Dendritic cell treated with granulocyte-macrophage colony-stimulating factor and Interleukin-4, amounts not matched to agents 40 ng/mL and 50 ng/mL, for 4 days (primary cell): ENCODE data around the gene TLX2.

Source experiments
- H3K27ac Mint-ChIP-seq: one replicate; pipeline ENCODE4 v1.8.0; 2022; ENCODE audit warnings: mild to moderate bottlenecking, mixed read lengths
- H3K27me3 Mint-ChIP-seq: one replicate; pipeline ENCODE4 v1.8.0; 2022; ENCODE audit warnings: mild to moderate bottlenecking, mixed read lengths
- H3K36me3 Mint-ChIP-seq: one replicate; pipeline ENCODE4 v1.8.0; 2022; ENCODE audit warnings: low read depth, mixed read lengths
- H3K4me1 Mint-ChIP-seq: one replicate; pipeline ENCODE4 v1.8.0; 2022; ENCODE audit warnings: low read depth, mixed read lengths
- H3K4me3 Mint-ChIP-seq: one replicate; pipeline ENCODE4 v1.8.0; 2022; ENCODE audit warnings: mild to moderate bottlenecking, moderate library complexity, mixed read lengths
- H3K9me3 Mint-ChIP-seq: one replicate; pipeline ENCODE4 v1.8.0; 2022; ENCODE audit warnings: mixed read lengths
- intact Hi-C: fragments of 100-400 bp; cut with micrococcal nuclease; formaldehyde crosslinking; loops from one replicate; pipeline ENCODE4 v1.15.0; 2022

The TLX2 gene

DNA sequence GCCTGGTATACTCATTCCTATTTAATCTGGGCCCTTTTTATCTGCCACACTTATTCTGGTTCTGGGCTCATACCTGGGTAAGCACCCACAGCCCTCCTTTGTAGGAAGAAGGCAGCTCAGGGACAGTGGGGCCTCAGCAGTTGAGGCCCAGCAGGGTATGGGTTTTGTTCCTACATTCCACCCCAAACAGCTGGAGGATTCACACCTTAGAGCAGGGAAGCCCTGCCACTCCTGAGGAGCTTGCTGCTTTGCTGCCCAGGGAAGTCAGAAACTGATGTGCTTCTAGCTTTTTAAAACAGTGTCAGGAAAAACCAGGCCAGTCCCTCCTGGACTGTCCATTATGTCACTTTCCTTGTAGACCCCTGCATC lies 13.7 kb upstream of the TLX2 start:
- H3K4me3 Mint-ChIP-seq: no peak overlapping the region
- peaks cover 32% of the 10 kb centered on the region for H3K36me3 Mint-ChIP-seq
- no peaks in the 10 kb centered on the region for H3K9me3 Mint-ChIP-seq
- peaks cover 70% of the 10 kb centered on the region for H3K4me1 Mint-ChIP-seq
- peaks cover 65% of the 10 kb centered on the region for H3K27me3 Mint-ChIP-seq
- intact Hi-C loops: no loop called here
- H3K27ac Mint-ChIP-seq: no peak overlapping the region

DNA sequence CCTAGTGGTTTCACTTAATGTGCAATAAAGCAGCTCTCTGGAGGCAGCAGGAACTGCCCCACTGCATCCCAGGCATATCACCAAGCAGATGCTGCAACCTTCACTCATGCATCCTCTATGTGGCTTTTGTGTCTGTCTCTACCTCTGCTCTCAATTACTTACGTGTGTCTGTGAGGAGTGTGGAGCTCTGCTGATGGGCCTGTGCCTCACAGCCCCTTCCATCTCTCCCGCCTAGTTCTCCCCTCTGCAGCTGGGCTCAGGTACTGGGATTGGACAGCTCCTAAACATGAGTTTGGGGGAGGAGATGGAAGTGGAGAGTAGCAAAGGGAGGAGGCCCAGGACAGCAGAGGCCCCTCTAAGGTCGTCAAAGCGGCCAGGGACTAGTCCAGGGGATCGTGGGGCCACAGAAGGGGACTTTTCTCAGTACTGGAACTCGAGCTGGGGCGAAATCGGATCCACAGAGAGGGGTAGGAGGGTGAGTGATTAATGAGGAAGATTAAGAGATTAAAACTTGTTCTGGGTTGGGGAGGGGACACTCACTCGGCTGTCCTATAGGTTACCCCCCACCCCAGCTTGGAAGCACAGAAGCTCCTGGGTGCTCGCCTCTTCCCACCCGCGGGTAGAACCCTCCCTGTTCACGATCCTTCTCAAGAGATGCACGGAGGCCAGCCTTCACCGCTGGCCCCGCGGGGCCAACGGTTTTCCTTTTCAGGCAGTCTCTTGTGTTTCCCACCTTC lies 12.7 kb upstream of the TLX2 start:
- Mint-ChIP-seq H3K4me1 (peaks cover 80% of the 10 kb centered on the region), H3K9me3 (no peaks in the 10 kb centered on the region), H3K4me3 (peak overlapping the region; percentile 87), H3K36me3 (peaks cover 40% of the 10 kb centered on the region), H3K27ac (peak overlapping the region; percentile 94), H3K27me3 (peaks cover 58% of the 10 kb centered on the region)
- intact Hi-C loops: no loop called here

DNA sequence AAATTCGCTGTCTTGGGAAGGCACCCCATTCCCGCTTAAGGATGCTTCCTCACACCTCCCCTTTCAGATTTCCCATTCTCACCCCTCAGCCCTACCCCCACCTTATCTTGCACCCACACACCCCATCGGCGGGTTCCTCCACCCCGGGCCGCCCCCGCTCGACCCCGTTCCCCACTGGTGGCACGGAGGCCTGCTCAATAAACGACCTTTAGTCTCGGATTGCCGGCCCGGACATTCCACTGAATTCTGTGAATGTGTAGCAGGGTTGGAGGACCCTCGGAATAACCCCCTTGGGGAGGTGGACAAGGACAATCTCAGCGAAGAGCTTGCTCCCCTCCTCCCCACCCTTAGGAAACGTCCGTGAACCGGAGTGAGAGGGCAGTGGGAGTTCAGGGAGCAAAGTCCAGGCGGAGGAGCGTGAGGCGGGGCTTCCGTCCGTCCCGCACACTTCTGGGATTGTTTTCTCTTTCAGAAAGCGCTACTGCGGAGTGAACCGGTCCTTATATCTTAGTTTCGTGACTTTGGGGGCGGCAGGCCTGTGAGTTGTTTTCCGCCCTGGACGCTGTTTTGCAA lies 12.0 kb upstream of the TLX2 start:
- H3K4me3 Mint-ChIP-seq: peak overlapping the region; percentile 87
- H3K27me3 Mint-ChIP-seq: peaks cover 52% of the 10 kb centered on the region
- intact Hi-C loops: no loop called here
- H3K9me3 Mint-ChIP-seq: no peaks in the 10 kb centered on the region
- H3K27ac Mint-ChIP-seq: peak overlapping the region; percentile 94
- peaks cover 85% of the 10 kb centered on the region for H3K4me1 Mint-ChIP-seq
- peaks cover 47% of the 10 kb centered on the region for H3K36me3 Mint-ChIP-seq

DNA sequence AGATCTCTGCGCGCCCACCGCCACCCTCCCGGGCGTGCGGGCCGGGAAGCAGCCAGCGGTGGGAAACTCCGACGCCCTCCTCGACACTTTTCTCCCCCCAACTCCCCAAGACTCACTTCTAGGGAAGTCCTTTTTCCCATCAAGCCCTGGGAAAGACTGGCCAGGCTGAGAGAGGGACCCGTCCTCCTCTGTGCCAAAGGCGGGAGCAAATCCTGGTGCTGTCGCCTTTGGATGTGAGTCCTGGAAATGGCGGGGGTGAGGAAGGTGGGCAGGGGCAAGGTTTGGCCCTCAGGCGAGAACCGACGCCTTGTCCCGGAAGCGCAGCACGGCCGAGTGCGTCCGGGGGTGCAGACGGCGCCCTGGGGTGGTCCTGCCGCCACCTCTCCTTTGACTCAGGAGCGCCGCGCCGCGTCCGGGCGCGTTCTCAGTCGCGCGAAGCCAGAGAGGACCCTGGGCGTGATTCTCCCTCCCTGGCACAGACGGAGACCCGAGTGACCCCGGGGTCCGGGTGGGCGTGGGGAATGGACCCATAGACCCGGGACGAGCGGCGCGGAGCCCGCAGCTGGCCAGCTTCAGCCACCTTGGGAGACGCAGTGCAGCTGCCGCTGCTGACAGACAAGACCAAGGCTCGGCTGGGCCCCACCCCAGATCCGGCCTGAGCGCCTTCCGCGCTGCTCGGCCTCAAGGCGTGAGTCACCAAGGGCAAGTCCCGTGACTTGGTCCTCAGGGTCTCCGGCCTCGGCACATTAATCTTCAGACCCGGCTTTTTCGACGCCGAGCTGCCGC lies 11.3 kb upstream of the TLX2 start:
- peak overlapping the region; percentile 87 for H3K4me3 Mint-ChIP-seq
- H3K27me3 Mint-ChIP-seq: peaks cover 47% of the 10 kb centered on the region
- H3K4me1 Mint-ChIP-seq: peaks cover 82% of the 10 kb centered on the region
- peak overlapping the region; percentile 94 for H3K27ac Mint-ChIP-seq
- H3K36me3 Mint-ChIP-seq: peaks cover 54% of the 10 kb centered on the region
- no peaks in the 10 kb centered on the region for H3K9me3 Mint-ChIP-seq
- intact Hi-C loops: no loop called here

DNA sequence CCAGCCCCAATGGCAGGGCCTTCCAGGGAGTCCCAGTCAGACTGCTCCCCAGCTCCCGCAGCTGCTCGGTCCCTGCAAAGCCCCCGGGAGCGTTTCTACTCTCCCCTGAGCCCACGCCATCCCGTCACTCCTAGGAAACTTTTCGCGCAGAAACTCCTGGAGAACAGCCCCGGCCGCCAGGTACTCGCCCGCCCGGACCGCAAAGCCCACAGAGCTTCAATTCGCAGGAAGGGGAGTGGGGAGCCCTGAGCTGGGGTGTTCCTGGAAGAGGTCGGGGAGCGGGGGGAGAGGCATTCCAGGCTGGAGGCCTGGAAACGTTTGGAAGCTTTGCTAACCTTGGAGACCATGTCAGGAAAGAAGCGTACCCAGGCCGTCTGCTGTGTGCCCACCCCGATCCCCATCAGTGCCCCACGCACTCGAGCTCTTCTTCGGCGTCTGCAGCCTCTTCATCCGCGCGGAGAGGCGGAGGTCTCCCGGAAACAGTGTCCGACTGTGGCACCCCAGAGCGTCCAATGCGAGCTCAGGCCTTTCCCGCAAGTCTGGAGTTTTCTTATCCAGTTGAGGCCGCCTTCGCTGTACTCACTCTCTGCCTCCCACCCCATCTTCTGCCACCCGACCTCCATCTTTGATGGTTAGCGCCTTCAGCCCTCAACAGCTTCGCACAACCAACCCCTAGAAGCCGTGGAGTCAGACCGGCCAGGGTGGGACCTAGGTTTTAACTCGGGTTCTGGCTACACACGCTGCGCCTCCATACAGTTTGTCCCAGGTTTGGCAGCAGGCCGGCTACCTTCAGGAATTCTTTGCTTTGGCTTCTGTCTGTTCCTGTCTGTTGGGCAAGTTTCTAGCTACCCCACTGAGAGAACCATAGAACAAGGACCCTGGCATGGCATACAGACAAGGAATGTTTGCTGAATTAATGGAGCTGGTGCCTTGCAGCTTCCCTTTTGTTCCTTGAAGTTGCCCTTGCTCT lies 10.5 kb upstream of the TLX2 start:
- H3K36me3 Mint-ChIP-seq: peaks cover 55% of the 10 kb centered on the region
- peak overlapping the region; percentile 94 for H3K27ac Mint-ChIP-seq
- intact Hi-C loops: no loop called here
- H3K4me3 Mint-ChIP-seq: peak overlapping the region; percentile 87
- no peaks in the 10 kb centered on the region for H3K9me3 Mint-ChIP-seq
- H3K4me1 Mint-ChIP-seq: peaks cover 81% of the 10 kb centered on the region
- H3K27me3 Mint-ChIP-seq: peaks cover 47% of the 10 kb centered on the region

DNA sequence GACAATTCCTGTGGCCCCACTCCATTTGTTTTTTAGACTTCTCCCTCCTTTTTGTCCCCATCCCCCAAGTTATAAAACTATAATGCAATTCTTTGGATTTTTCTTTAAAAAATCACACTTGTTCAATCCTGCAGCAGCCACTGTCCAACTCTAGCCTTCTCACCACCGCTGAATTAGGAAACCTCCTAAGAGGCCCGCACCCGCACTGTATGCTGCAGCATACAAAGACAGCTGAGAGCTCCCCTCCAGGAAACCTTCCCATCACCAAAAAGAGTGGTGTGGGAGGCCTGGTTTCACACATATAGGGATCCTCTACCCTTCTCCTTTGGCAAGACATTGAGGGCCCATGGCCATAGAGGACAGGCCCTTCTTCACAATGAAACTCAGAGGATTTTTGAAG lies 9.7 kb upstream of the TLX2 start:
- H3K36me3 Mint-ChIP-seq: peaks cover 55% of the 10 kb centered on the region
- peak overlapping the region; percentile 87 for H3K4me3 Mint-ChIP-seq
- intact Hi-C loops: no loop called here
- H3K27me3 Mint-ChIP-seq: peaks cover 42% of the 10 kb centered on the region
- H3K9me3 Mint-ChIP-seq: no peaks in the 10 kb centered on the region
- H3K4me1 Mint-ChIP-seq: peaks cover 73% of the 10 kb centered on the region
- H3K27ac Mint-ChIP-seq: peak overlapping the region; percentile 94

DNA sequence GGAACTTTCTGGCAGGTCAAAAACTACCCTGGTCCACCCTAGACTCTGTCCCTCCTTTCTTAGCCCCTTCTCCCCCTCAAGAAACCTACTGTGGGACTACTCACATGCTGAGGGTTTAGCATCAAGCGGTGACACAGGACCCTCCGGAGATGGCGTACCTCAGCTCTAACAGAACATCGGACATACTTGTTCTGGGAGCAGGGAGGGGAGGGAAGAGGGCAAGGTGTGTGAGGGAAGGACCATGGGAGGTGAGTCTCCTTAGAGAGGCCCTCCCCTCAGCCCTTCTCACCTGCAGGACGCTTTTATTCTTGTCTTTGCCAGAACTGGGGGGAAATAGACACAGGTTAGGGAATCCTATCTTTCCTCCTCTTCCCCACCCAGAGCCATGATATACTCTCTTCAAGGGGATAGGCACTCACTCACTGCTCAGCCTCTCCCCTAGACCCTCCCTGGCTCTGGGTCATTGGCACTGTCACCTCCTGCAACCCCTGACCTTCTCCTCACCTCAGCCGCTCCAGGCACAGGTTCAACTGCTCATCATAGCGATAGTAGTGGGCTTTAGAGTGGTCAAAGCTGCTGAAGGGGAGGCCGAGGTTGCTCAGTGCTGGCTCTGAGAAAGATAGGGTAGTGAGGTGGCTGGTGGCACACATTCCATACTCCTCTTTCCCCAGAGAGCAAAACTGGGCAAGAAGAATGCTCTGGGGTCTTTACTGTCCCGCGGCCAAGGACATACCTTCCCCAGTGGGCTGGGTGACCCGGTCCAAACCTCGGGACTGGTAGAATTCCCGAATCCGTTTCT lies 8.6 kb upstream of the TLX2 start:
- peaks cover 67% of the 10 kb centered on the region for H3K4me1 Mint-ChIP-seq
- peaks cover 55% of the 10 kb centered on the region for H3K36me3 Mint-ChIP-seq
- H3K4me3 Mint-ChIP-seq: peak overlapping the region; percentile 31
- H3K27ac Mint-ChIP-seq: peak overlapping the region; percentile 94
- intact Hi-C loops: loop anchor here (2.0 kb wide), 1 partner anchor 51 kb away; the partner anchor contains the start of gene INO80B
- H3K27me3 Mint-ChIP-seq: peaks cover 42% of the 10 kb centered on the region
- no peaks in the 10 kb centered on the region for H3K9me3 Mint-ChIP-seq

DNA sequence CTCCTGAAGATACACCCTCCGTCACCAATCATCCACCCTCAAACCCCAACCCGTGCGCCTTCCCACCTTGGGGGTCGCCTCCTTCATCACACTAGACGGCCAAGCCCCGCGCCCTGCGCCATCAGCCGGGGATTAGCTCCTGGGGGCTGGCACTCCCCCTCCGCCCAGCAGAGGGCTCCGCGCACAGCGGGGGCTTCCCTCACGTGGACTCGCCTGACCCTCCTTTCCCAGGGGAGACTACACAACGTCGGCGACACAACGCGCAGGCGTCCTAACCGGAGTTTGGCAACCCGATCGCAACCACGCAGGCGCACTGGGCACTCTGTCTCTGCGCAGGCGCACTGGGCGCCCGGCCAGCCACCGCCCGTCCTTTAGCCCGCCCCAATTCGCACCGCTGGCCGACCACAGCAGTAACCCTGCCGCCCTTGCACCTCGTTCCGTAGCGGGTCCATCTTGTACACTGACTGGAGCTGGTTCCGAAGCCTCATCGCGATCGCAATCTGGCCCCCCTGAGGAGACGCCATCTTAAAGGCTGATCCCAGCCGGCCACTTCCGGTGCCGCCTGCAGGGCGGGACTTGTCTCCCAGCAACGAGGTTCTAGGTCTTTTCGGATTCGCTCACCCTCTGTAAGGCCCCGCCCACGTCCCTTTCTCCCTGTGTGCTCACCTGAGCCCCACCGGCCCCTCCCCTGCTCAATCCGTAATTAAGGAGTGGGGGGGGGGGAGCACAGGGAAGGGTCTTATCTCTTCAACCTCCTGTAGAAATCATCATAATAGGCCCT lies 6.9 kb upstream of the TLX2 start, which contains the start of gene PCGF1:
TSS of gene PCGF1 (minus strand) at position 551 of the 781 bp plus-strand sequence. CDS start at position 524, 27 bp downstream.
- Mint-ChIP-seq H3K9me3 (no peaks in the 10 kb centered on the region), H3K27ac (peak within 1 kb of the TSS; percentile 95), H3K36me3 (peaks cover 55% of the 10 kb centered on the region), H3K27me3 (peaks cover 42% of the 10 kb centered on the region), H3K4me1 (peaks cover 55% of the 10 kb centered on the region), H3K4me3 (peak within 1 kb of the TSS; percentile 89)
- intact Hi-C loops: loop anchor here (1.0 to 2.0 kb wide), 2 partner anchors 22 to 53 kb away; partner anchors contain the start of genes AUP1, HTRA2 and INO80B

DNA sequence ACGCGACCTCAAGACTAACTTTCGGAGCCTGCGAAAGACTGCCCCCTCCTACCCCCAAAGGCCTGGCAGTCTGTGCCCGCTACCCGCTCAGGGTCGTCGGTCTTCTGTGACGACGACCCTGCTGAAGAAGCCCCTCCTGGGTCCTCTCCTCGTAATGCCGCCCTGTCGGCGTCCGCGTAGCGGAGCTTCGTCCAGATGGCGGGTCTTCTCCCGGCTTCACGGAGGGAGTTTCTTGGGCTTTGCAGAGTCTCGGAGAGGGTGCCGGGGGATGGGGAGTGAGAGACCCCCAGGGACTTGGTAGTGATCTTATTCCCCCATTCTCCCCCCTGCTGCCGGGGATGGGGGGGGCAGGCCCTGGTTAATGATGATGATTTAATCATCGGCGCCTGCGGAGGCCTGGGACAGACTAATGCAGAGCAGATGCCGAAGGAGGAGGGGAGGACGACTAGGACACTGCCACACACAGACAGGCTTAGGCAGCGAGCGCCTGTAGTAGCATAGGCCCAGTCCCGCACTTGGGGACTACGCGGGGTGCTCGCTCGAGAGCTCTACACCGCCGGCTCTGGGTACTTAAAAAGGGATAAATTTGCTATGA lies 6.2 kb upstream of the TLX2 start:
- H3K9me3 Mint-ChIP-seq: no peaks in the 10 kb centered on the region
- peak overlapping the region; percentile 95 for H3K27ac Mint-ChIP-seq
- H3K4me1 Mint-ChIP-seq: peaks cover 50% of the 10 kb centered on the region
- H3K4me3 Mint-ChIP-seq: peak overlapping the region; percentile 89
- H3K27me3 Mint-ChIP-seq: peaks cover 47% of the 10 kb centered on the region
- intact Hi-C loops: loop anchor here (1.0 to 2.0 kb wide), 2 partner anchors 21 to 53 kb away; partner anchors contain the start of genes AUP1, HTRA2 and INO80B
- H3K36me3 Mint-ChIP-seq: peaks cover 49% of the 10 kb centered on the region

DNA sequence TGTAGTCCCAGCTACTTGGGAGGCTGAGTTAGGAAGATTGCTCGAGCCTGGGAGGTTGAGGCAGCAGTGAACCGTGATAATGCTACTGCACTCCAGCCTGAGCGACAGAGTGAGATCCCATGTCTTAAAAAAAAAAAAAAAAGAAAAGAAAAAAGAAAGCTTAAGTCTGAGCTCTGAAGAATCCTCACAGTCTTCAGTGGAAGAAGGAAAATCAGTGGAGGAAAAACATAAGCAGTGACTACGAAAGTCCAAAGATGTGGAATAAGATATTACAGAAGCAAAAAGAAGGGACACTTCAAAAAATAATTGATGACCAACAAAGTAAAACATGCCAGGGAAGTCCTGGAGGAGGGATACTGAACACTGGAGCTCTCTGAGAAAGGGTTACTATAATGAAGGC lies 4.0 kb upstream of the TLX2 start:
- intact Hi-C loops: no loop called here
- H3K27ac Mint-ChIP-seq: no peak overlapping the region
- no peaks in the 10 kb centered on the region for H3K9me3 Mint-ChIP-seq
- no peak overlapping the region for H3K4me3 Mint-ChIP-seq
- H3K4me1 Mint-ChIP-seq: peaks cover 36% of the 10 kb centered on the region
- H3K36me3 Mint-ChIP-seq: peaks cover 26% of the 10 kb centered on the region
- H3K27me3 Mint-ChIP-seq: peaks cover 66% of the 10 kb centered on the region

DNA sequence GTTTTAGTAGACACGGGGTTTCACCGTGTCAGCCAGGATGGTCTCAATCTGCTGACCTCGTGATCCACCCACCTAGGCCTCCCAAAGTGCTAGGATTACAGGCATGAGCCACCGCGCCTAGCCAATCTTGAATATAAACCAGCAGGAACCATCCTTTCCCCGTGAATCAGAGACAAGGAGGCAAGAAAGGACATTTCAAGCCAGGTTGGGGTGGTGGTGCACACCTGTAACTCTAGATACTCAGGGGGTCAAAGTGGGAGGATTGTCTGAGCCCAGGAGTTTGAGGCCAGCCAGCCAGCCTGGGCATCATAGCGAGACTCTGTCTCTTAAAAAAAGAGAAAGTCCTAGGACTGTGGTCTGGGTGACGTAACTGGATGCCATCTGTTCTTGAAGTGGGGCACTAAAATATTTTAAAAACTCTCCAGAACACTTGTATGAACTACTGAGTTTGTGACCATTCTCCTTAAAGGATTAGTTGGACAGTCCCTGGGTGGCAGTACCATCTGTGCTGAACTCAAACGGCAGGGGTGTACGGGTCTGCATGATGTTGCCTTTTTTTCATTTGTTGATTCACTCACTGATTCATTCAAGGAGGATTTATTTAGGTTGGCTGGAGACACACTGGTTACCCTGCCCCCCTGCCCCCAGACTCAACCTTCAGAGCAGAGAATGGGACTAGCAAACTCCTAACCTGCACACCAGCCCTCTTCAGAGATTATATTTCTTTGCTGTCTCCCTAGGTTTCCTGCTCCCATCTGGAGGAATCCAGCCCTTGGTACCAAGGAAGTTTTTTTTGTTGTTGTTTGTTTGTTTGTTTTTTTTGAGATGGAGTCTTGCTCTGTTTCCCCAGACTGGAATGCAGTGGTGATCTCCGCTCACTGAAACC lies 2.9 kb upstream of the TLX2 start:
- Mint-ChIP-seq H3K27me3 (peaks cover 75% of the 10 kb centered on the region), H3K36me3 (peaks cover 17% of the 10 kb centered on the region), H3K4me3 (no peak overlapping the region), H3K27ac (no peak overlapping the region), H3K9me3 (no peaks in the 10 kb centered on the region), H3K4me1 (peaks cover 36% of the 10 kb centered on the region)
- intact Hi-C loops: no loop called here
